DMS53 (cell line): ENCODE data around the gene GAB3.
"Not testable (repeated sequence)": the region's sequence is repeated elsewhere in the genome, so short reads cannot be mapped to it uniquely, and the experiment has no call there.

Experiments used
- DNase-seq: peaks from one replicate; lab custom pipeline; 2025; lab: John Stamatoyannopoulos, UW

GAB3 gene

GRCh38 chrX:154655786-154656185, 95.1 kb downstream of the GAB3 start:
- no peak for DNase-seq

GRCh38 chrX:154655346-154655745, 95.5 kb downstream of the GAB3 start:
- DNase-seq: no peak

GRCh38 chrX:154654925-154655324, 96.0 kb downstream of the GAB3 start:
- no peak for DNase-seq

GRCh38 chrX:154654372-154654771, 96.5 kb downstream of the GAB3 start:
- DNase-seq: no peak

GRCh38 chrX:154653413-154653812, 97.5 kb downstream of the GAB3 start, which contains the start of gene CTAG2:
CTAG2 (minus strand) TSS chrX:154653579; CDS start chrX:154653515, 64 bp downstream.
- DNase-seq: not testable (repeated sequence)

- DNase-seq: no peak
These were observed 97.9 kb downstream of the GAB3 start for GRCh38 chrX:154653048-154653401.

- no peak for DNase-seq
These were observed 98.4 kb downstream of the GAB3 start for GRCh38 chrX:154652311-154653047.

- DNase-seq: no peak
These were observed 100.7 kb downstream of the GAB3 start for GRCh38 chrX:154650221-154650510.

GRCh38 chrX:154649503-154650220, 101.2 kb downstream of the GAB3 start:
- DNase-seq: no peak

- DNase-seq: no peak
These were observed 101.9 kb downstream of the GAB3 start for GRCh38 chrX:154648931-154649330.

GRCh38 chrX:154645745-154646378, 105.0 kb downstream of the GAB3 start:
- not testable (repeated sequence) for DNase-seq

- DNase-seq: not testable (repeated sequence)
These were observed 107.2 kb downstream of the GAB3 start for GRCh38 chrX:154643708-154644107.

GRCh38 chrX:154641740-154642139, 109.1 kb downstream of the GAB3 start:
- not testable (repeated sequence) for DNase-seq

GRCh38 chrX:154633661-154634060, 117.2 kb downstream of the GAB3 start:
- not testable (repeated sequence) for DNase-seq

- not testable (repeated sequence) for DNase-seq
These were observed 119.9 kb downstream of the GAB3 start for GRCh38 chrX:154630949-154631348.

- not testable (repeated sequence) for DNase-seq
These were observed 121.9 kb downstream of the GAB3 start for GRCh38 chrX:154628960-154629359.
